Measurements from ENCODE around the gene SLC41A3. TPM values are rescaled to one million over a fixed set of nuclear protein-coding genes. Genes with fewer than 3 reads are reported as not detected.
"Not testable (repeated sequence)": the region's sequence is repeated elsewhere in the genome, so short reads cannot be mapped to it uniquely, and the experiment has no call there.

Gene SLC41A3
- total and polyA plus RNA-seq, 12 donors: 40.8 to 140 (median 74.4) TPM

DNA sequence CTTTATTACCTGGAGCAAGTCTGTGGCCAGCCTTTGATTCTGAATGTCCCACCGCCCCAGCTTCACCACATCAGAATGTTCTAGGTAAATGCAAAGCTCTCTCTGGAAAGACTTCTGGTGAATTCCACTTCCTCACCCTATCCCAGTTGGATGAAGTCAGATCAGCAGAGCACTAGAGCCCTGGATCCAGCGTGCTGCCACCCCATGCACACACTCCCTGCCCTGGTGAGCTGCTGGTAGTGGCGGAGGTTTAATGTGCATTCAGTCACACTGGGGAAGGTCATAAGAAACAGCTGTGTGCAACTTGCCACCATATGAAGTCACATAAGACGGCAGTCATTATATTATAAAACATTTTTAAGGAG lies 16.3 kb upstream of the SLC41A3 start:
- 58 to 73% (median 67%) methylated on average over 4 of the region's 4 CpGs for WGBS, 4 donors
- Histone ChIP-seq H3K4me3 (no peak overlapping the region), H3K27me3 (no peaks in the 10 kb centered on the region), H3K36me3 (replicated peaks in 1 of 2) (no peaks in the 10 kb centered on the region), H3K4me1 (replicated peaks in 1 of 2) (peaks cover 4 to 14% of the 10 kb centered on the region in 2 donors), H3K27ac (peak overlapping the region in 1 of 5 donors; percentile 74), H3K9me3 (replicated peaks in 1 of 3) (no peaks in the 10 kb centered on the region)
- TF ChIP-seq POLR2A (IDR thresholded peaks at IDR 0.05): no peak
- TF ChIP-seq, protein P1, sequence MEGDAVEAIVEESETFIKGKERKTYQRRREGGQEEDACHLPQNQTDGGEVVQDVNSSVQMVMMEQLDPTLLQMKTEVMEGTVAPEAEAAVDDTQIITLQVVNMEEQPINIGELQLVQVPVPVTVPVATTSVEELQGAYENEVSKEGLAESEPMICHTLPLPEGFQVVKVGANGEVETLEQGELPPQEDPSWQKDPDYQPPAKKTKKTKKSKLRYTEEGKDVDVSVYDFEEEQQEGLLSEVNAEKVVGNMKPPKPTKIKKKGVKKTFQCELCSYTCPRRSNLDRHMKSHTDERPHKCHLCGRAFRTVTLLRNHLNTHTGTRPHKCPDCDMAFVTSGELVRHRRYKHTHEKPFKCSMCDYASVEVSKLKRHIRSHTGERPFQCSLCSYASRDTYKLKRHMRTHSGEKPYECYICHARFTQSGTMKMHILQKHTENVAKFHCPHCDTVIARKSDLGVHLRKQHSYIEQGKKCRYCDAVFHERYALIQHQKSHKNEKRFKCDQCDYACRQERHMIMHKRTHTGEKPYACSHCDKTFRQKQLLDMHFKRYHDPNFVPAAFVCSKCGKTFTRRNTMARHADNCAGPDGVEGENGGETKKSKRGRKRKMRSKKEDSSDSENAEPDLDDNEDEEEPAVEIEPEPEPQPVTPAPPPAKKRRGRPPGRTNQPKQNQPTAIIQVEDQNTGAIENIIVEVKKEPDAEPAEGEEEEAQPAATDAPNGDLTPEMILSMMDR (IDR thresholded peaks at IDR 0.05): no peak
- DNase-seq: no peak
- intact Hi-C loops (cut with DNase I): no loop called here

DNA sequence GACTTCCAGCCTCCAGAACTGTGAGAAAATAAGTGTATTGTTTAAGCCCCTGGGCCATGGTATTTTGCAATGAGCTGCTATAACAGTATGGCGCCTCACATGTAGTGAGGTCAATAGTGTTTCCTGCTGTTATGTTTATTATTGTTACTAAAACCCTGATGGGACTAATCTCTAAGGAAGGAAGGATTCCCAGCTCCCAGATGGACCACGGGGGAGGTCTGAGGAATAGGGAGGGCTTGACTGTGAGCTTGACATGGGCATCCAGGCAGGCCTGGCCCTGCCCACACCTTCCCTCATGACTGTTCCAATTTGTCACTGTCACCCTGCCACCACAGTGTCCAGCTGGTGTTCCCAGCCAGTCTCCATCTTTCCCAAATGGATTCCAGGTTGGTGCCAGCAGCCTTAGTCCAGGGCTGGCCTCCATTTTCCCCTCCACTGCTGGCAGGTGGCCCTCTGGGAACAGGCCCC lies 14.5 kb upstream of the SLC41A3 start:
- H3K36me3 ChIP-seq (replicated peaks in 1 of 2): no peaks in the 10 kb centered on the region
- H3K9me3 ChIP-seq (replicated peaks in 1 of 3): no peaks in the 10 kb centered on the region
- no peak overlapping the region for H3K27ac ChIP-seq
- intact Hi-C loops (cut with DNase I): no loop called here
- no peak for TF ChIP-seq POLR2A (IDR thresholded peaks at IDR 0.05)
- TF ChIP-seq, protein P1 (IDR thresholded peaks at IDR 0.05): no peak
- peak in 1 of 7 donors; percentile 39 for DNase-seq
- H3K4me3 ChIP-seq: no peak overlapping the region
- no peaks in the 10 kb centered on the region for H3K27me3 ChIP-seq
- 69 to 93% (median 82%) methylated on average over 2 of the region's 2 CpGs for WGBS, 4 donors
- peaks cover 4 to 14% of the 10 kb centered on the region in 2 donors for H3K4me1 ChIP-seq (replicated peaks in 1 of 2)

DNA sequence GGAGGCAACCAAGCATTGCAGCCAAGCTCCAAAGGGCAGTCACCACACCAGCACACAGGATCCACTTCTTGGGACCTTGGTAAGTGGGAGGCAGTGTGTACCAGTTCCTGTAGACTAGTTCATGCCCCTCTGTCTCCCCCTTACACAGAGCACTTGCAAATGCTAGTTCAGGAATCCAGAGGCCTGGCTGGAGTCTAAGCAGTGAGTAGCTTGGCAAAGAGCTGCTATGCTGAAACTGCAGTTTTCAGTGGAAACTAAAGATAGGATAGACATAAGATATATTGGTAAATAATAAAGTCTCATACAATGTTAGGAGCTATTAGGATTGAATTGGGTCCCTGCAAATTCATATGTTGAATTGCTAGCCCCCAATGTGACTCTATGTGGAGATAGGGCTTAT lies 13.9 kb upstream of the SLC41A3 start:
- Histone ChIP-seq H3K27ac (no peak overlapping the region), H3K36me3 (replicated peaks in 1 of 2) (no peaks in the 10 kb centered on the region), H3K27me3 (no peaks in the 10 kb centered on the region), H3K4me3 (no peak overlapping the region), H3K9me3 (replicated peaks in 1 of 3) (no peaks in the 10 kb centered on the region), H3K4me1 (replicated peaks in 1 of 2) (peaks cover 4 to 14% of the 10 kb centered on the region in 2 donors)
- intact Hi-C loops (cut with DNase I): no loop called here
- no peak for DNase-seq
- TF ChIP-seq, protein P1 (IDR thresholded peaks at IDR 0.05): no peak
- no peak for TF ChIP-seq POLR2A (IDR thresholded peaks at IDR 0.05)

DNA sequence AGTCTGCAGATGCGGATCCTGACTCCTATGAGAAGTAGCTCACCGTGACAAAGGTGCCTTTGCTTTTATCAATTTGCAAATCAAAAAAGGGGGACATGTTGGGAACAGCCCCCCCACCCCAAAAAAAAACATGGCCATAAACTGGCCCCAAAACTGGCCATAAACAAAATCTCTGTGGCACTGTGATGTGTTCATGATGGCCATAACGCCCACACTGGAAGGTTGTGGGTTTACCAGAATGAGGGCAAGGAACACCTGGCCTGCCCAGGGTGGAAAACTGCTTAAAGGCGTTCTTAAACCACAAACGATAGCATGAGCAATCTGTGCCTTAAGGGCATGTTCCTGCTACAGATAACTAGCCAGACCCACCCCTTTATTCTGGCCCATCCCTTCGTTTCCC lies 12.3 kb upstream of the SLC41A3 start:
- DNase-seq; H3K4me3 ChIP-seq; intact Hi-C loops (cut with DNase I); H3K36me3 ChIP-seq (replicated peaks in 1 of 2); H3K27ac ChIP-seq; H3K9me3 ChIP-seq (replicated peaks in 1 of 3); H3K27me3 ChIP-seq: not testable (repeated sequence)
- H3K4me1 ChIP-seq (replicated peaks in 1 of 2): peaks cover 4 to 14% of the 10 kb centered on the region in 2 donors
- WGBS, 4 donors: 76 to 93% (median 85%) methylated on average over 6 of the region's 6 CpGs

DNA sequence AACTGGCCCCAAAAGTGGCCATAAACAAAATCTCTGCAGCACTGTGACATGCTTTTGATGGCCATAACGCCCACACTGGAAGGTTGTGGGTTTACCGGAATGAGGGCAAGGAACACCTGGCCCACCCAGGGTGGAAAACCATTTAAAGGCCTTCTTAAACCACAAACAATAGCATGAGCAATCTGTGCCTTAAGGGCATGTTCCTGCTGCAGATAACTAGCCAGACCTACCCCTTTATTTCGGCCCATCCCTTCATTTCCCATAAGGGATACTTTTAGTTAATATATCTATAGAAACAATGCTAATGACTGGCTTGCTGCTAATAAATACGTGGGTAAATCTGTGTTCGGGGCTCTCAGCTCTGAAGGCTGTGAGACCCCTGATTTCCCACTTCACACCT lies 8.2 kb upstream of the SLC41A3 start:
- 93 to 95% (median 94%) methylated on average over 4 to 5 of the region's 5 CpGs for WGBS, 4 donors
- H3K4me1 ChIP-seq (replicated peaks in 1 of 2); H3K9me3 ChIP-seq (replicated peaks in 1 of 3); H3K27ac ChIP-seq; DNase-seq; H3K27me3 ChIP-seq; intact Hi-C loops (cut with DNase I); H3K4me3 ChIP-seq; H3K36me3 ChIP-seq (replicated peaks in 1 of 2): not testable (repeated sequence)

Measured in adrenal gland (tissue), 12 donors.